ENCODE results near the gene HSP90AA1.

GRCh38 chr14:102066041-102066451 is 20.8 kb downstream of the HSP90AA1 start:
- TF ChIP-seq POLR2AphosphoS5 (IDR thresholded peaks at IDR 0.05; ENCODE audit: low read depth, low read length) (no peak), POLR2A (IDR thresholded peaks at IDR 0.05; ENCODE audit: low read depth, low read length) (no peak), POU2F2 (IDR thresholded peaks at IDR 0.05; ENCODE audit: low read depth, low read length) (no peak), TAF1 (IDR thresholded peaks at IDR 0.05; ENCODE audit: low read depth, low read length) (no peak), SPI1 (IDR thresholded peaks at IDR 0.05; ENCODE audit: low read depth, low read length) (no peak)

Measured in GM12891 (cell line).